Neutrophil (primary cell): Measurements from ENCODE around the gene PDGFD.

Source experiments
- H3K27ac ChIP-seq: fragments of 200-600 bp; sonication (generic); 2 replicates; pipeline ENCODE4 v1.5.1; 2016; ENCODE audit warnings: mild to moderate bottlenecking, moderate library complexity
- H3K27me3 ChIP-seq: fragments of 200-600 bp; sonication (generic); 2 replicates; pipeline ENCODE4 v1.6.0; 2016; ENCODE audit warnings: mild to moderate bottlenecking
- H3K36me3 ChIP-seq: fragments of 200-600 bp; sonication (generic); 2 replicates; pipeline ENCODE4 v1.5.1; 2017
- H3K4me1 ChIP-seq, 2 experiments: fragments of 200-600 bp in 1 of 2; sonication (generic) in 1 of 2; 1 replicate in 1 of 2; 2 replicates in 1 of 2; pipeline versions ENCODE4 v1.5.1 to v1.6.1; 2013 to 2016; ENCODE audit warnings: low read depth in 1 of 2, low read length in 1 of 2, mild to moderate bottlenecking in 1 of 2, moderate library complexity in 1 of 2; ENCODE audit not compliant: control insufficient read depth in 1 of 2, insufficient read depth in 1 of 2
- H3K4me3 ChIP-seq, 2 experiments: fragments of 200-600 bp in 1 of 2; sonication (generic) in 1 of 2; 1 replicate in 1 of 2; 2 replicates in 1 of 2; pipeline ENCODE4 v1.5.1; 2013 to 2016; ENCODE audit warnings: low read depth in 1 of 2, low read length in 1 of 2, mild to moderate bottlenecking in 1 of 2, moderate library complexity in 1 of 2
- H3K9me3 ChIP-seq: fragments of 200-600 bp; sonication (generic); 2 replicates; pipeline ENCODE4 v1.5.1; 2016
- TF ChIP-seq, protein P1 (sequence below): fragments of 200-600 bp; sonication (generic); IDR thresholded peaks from 2 replicates; pipeline ENCODE4 v1.5.1; 2016; ENCODE audit warnings: antibody characterized with exemption

The PDGFD gene

DNA sequence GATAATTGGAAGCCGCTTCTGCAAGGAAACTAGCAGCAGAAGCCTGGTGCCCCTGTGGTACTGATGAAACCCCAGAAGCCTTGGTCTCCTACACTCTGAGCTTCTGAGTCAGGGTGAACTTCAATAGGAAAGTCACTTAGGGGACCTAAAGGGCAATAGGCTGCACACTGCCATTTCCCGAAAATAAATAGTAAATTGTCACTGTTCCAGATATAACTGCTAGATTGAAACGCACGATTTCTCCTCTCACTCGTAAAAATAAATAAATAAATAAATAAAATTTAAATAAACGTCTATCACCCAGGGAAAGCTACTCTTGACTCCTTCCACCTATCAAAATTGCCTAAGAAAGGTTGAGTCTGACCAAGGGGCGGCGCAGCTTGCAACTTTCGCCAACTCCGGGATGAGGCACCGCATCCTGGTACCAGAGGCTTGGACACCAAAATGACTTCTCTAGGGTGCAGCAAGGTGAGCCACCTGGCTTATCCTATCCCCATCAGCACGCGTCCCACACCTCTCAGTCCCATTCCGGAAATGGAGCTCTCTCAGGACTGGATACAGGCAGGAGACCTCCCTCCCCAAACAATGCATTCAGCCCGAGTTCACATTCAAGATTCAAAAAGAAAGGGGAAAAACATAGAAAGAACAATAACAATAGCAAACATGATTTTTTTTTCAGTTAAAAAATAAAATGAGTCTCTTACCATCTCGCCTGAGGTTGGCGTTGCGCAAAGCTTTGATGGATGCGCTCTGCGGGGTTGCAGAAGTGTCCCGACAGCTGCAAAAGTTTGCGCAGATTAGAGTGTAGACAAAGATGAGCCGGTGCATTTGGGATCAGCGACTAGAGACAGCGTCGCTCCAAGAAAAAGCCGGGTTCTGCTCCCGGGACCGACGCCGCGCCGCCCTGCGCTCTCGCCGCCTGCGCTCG, 583 bp downstream of the PDGFD start:
- Histone ChIP-seq H3K27ac (no peak overlapping the region), H3K4me3 (peak overlapping the region in 1 of 2 experiments; percentile 23), H3K4me1 (peaks cover 10 to 11% of the 10 kb centered on the region in 2 experiments), H3K36me3 (no peaks in the 10 kb centered on the region), H3K27me3 (peaks cover 37% of the 10 kb centered on the region), H3K9me3 (no peaks in the 10 kb centered on the region)
- TF ChIP-seq, protein P1, sequence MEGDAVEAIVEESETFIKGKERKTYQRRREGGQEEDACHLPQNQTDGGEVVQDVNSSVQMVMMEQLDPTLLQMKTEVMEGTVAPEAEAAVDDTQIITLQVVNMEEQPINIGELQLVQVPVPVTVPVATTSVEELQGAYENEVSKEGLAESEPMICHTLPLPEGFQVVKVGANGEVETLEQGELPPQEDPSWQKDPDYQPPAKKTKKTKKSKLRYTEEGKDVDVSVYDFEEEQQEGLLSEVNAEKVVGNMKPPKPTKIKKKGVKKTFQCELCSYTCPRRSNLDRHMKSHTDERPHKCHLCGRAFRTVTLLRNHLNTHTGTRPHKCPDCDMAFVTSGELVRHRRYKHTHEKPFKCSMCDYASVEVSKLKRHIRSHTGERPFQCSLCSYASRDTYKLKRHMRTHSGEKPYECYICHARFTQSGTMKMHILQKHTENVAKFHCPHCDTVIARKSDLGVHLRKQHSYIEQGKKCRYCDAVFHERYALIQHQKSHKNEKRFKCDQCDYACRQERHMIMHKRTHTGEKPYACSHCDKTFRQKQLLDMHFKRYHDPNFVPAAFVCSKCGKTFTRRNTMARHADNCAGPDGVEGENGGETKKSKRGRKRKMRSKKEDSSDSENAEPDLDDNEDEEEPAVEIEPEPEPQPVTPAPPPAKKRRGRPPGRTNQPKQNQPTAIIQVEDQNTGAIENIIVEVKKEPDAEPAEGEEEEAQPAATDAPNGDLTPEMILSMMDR, result no peak

DNA sequence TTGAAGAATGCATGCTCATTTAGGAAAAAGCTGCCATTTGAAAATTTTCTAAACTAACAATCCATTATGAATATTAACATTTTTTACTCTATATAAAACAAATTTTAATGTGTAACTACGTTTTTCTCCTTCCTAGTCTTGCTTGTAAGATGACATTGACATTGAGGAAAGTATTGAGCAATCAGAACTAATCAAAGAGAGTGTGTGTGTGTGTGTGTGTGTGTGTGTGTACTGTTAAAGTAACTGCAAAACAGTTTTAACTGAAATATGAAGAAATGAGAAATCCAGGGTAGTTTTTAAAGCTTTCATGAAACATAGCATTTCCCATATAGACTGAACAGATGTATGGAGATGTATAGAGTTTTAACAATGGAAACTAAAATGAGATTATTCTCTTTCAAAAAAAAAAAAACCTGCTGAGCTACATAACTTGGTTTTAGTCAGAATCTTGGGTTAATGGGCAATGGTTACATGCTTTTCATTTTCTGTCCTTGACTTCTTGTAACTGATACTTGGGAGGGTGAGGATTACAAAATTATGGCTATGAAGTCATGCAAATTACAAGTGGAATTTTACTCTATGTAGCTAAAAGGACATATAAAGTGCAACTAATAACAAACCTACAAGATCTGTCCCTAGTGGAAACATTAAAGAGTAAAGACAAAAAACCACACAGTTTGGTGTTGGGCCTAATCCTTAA, 2.0 kb downstream of the PDGFD start:
- Histone ChIP-seq H3K27me3 (peaks cover 37% of the 10 kb centered on the region), H3K4me3 (no peak overlapping the region), H3K36me3 (no peaks in the 10 kb centered on the region), H3K27ac (no peak overlapping the region), H3K9me3 (no peaks in the 10 kb centered on the region), H3K4me1 (peaks cover 10 to 11% of the 10 kb centered on the region in 2 experiments)
- TF ChIP-seq, protein P1, result no peak

DNA sequence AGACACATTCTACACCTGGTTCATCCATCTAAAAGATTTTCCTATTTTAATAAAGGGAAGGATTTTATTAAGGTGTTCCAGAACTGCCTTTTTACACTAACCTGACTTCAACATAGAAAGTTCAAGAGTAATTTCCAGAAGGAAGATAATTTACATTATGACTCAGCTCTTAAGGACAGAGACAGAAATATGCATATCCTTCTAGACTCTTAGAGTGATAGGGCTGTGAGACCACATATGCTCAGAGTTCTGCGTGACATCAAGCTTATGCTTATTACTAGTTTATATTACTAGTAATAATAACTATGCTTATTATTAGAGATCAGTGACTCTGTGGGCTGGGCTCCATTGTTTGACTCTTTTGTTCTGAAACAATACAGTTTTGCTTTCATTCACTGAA, 4.6 kb downstream of the PDGFD start:
- no peaks in the 10 kb centered on the region for H3K9me3 ChIP-seq
- H3K4me1 ChIP-seq, result peaks cover 10 to 11% of the 10 kb centered on the region in 2 experiments
- H3K36me3 ChIP-seq, result no peaks in the 10 kb centered on the region
- TF ChIP-seq, protein P1, result no peak
- H3K4me3 ChIP-seq, result no peak overlapping the region
- no peak overlapping the region for H3K27ac ChIP-seq
- H3K27me3 ChIP-seq, result peaks cover 24% of the 10 kb centered on the region

DNA sequence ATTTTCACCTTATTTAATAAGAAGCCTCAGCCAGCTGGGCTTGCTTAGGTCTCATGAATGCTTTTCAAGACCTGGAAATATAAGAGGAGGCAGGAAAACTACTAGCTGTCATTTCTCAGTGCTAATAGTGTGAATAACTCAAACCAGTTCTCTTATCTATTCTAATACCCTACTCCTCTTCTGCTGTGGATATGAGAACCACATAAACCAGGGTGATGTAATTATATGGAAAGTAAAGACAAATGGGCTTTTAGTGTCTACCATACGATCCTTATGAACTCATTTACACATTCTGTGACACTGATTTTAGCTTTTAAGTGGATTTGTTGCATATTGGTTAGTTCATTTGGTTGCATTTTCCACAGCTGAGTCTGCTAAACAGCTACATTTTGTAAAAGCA, 8.6 kb downstream of the PDGFD start:
- Histone ChIP-seq H3K9me3 (no peaks in the 10 kb centered on the region), H3K4me3 (no peak overlapping the region), H3K27ac (no peak overlapping the region), H3K4me1 (no peaks in the 10 kb centered on the region), H3K36me3 (no peaks in the 10 kb centered on the region), H3K27me3 (no peaks in the 10 kb centered on the region)
- TF ChIP-seq, protein P1, result no peak

DNA sequence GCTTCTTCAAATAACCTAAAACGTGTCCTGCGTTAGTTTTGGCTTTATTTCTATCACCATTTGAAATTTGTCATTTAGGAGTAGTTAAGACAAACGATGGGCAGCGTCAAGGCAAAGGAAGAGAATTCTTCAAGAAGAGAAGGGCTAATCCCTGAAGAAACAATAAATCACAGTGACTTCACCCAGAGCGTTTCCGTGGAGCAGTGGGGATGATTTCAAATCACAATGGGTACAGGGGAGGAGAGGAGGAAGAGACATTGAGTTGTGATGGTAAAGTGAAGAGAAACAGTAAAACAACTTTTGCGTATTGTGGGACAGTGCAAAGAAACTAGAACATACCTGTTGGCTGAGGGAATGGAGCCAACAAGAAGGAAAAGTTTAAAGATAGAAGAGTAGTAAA, 9.7 kb downstream of the PDGFD start:
- TF ChIP-seq, protein P1, result no peak

More for the DNA sequence above, 9.7 kb downstream of the PDGFD start:
- no peaks in the 10 kb centered on the region for H3K4me1 ChIP-seq
- H3K27ac ChIP-seq, result no peak overlapping the region
- H3K9me3 ChIP-seq, result no peaks in the 10 kb centered on the region
- no peaks in the 10 kb centered on the region for H3K36me3 ChIP-seq
- no peak overlapping the region for H3K4me3 ChIP-seq
- H3K27me3 ChIP-seq, result no peaks in the 10 kb centered on the region
